ENCODE measurements around the gene WSB1.
A peak's percentile ranks its signal among the peaks of the same experiment; 100 is the strongest.

The WSB1 gene

DNA sequence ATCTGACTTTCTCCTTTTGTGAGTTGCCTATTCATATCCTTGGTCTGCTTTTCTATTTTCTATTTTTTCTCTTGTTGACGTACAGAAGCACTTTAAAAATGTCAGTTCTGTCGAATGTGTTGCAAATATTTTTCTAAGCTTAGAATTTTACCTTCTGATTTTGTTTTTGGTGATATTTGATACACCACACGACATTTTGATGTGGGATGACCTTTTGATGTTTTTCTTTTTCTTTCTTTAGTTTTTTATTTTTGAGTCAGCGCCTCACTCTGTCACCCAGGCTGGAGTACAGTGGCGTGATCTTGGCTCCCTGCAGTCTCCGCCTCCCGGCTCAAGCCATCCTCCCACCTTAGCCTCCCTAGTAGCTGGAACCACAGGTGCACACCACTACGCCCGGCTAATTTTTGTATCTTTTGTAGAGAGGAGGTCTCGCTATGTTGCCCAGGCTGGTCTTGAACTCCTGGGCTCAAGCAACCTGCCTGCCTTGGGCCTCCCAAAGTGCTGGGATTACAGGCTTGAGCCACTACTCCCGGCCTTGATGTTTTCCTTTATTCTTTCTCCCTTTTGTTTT lies 39.6 kb downstream of the WSB1 start:
- no peaks in the 10 kb centered on the region for H3K36me3 ChIP-seq (ENCODE audit: control insufficient read depth, insufficient read depth, low read length)
- no peaks in the 10 kb centered on the region for H3K4me1 ChIP-seq (ENCODE audit: control insufficient read depth, insufficient read depth, low read length)
- no peaks in the 10 kb centered on the region for H3K9me3 ChIP-seq (ENCODE audit: control insufficient read depth, low read length)
- 76 to 78% methylated on average over 11 of the region's 11 CpGs for WGBS, 2 experiments
- no peaks in the 10 kb centered on the region for H3K27me3 ChIP-seq (ENCODE audit: control insufficient read depth, insufficient read depth, low read length, poor library complexity, severe bottlenecking)
- H3K27ac ChIP-seq (ENCODE audit: insufficient read depth, low read depth, low read length, poor library complexity, severe bottlenecking): no peak overlapping the region
- peak overlapping the region; percentile 51 for H3K4me3 ChIP-seq (ENCODE audit: insufficient read depth, low read depth, low read length)

DNA sequence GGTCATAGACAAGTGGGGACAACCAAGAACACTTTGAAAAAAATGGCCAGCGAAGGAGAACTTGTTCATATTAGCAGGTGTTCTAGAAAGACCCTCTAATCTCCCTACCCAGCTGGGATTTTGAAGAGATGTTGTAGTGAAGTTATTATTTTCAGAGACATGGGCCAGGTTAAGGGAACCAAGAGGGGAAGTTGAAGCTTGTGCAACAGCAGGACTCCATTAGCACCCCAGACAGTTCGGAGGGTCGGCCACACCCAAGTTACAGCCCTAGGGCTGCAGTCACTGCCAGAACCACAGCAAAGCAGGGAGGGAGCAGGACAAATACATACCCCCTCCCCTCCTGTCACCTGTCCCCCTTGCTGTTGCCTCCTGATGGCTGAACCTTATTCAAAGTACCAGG lies 42.3 kb downstream of the WSB1 start:
- no peaks in the 10 kb centered on the region for H3K4me1 ChIP-seq (ENCODE audit: control insufficient read depth, insufficient read depth, low read length)
- WGBS, 2 experiments: 84 to 87% methylated on average over 3 of the region's 3 CpGs

DNA sequence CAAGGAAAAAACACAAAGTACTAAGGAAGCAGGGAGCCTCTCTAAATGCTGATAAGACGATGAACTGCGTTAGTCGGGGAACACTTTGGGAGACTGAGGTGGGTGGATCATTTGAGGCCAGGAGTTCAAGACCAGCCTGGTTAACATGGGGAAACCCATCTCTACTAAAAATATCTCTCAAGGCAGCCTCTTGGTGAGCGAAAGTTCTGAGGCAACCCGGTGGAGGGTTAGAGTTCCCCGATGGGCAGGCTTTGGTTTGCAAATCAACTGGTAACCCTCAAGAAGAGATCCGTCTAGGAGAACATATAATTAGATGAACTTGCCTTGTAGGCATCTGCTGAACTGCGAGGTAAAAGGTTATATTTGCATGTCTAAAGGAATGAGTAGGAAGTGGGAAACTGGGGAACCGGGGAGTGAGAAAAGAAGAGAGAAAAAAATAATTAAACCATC lies 44.6 kb downstream of the WSB1 start:
- Histone ChIP-seq H3K4me3 (ENCODE audit: insufficient read depth, low read depth, low read length) (no peak overlapping the region), H3K27me3 (ENCODE audit: control insufficient read depth, insufficient read depth, low read length, poor library complexity, severe bottlenecking) (no peaks in the 10 kb centered on the region), H3K4me1 (ENCODE audit: control insufficient read depth, insufficient read depth, low read length) (no peaks in the 10 kb centered on the region), H3K36me3 (ENCODE audit: control insufficient read depth, insufficient read depth, low read length) (no peaks in the 10 kb centered on the region), H3K9me3 (ENCODE audit: control insufficient read depth, low read length) (no peaks in the 10 kb centered on the region), H3K27ac (ENCODE audit: insufficient read depth, low read depth, low read length, poor library complexity, severe bottlenecking) (no peak overlapping the region)
- 34 to 41% methylated on average over 8 of the region's 9 CpGs for WGBS, 2 experiments

More for the DNA sequence above, 42.3 kb downstream of the WSB1 start:
- Histone ChIP-seq H3K27me3 (ENCODE audit: control insufficient read depth, insufficient read depth, low read length, poor library complexity, severe bottlenecking) (no peaks in the 10 kb centered on the region), H3K36me3 (ENCODE audit: control insufficient read depth, insufficient read depth, low read length) (no peaks in the 10 kb centered on the region), H3K27ac (ENCODE audit: insufficient read depth, low read depth, low read length, poor library complexity, severe bottlenecking) (no peak overlapping the region), H3K4me3 (ENCODE audit: insufficient read depth, low read depth, low read length) (no peak overlapping the region), H3K9me3 (ENCODE audit: control insufficient read depth, low read length) (no peaks in the 10 kb centered on the region)

DNA sequence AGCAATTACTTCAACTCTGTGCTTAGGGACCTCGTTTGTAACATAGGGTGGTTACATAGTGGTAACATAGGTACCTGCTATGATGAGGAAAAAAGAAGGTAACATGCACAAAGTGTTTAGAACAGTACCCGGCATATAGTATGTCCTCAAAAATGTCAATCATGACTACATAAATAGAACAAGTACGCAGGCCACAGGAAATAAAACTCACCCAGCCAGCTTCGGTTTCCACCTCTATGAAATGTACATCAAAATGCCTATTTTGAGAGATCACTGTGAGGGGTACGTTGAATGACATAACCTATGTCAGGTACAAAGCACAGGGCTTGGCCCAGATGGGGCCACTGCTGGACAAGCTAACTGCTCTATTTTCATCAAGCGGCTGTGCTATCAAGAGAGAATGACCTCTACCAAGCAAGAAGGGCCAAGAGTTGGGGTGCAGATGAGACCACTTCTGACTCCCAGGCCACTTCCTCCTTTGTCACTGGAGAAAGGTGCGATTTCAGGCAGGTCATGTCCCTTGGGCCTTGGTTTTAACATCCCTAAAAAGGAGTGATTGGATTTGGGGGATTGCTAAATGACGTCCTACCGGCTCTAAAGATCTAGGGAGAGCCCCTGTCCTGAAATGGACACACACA lies 45.4 kb downstream of the WSB1 start:
- Histone ChIP-seq H3K4me3 (ENCODE audit: insufficient read depth, low read depth, low read length) (no peak overlapping the region), H3K9me3 (ENCODE audit: control insufficient read depth, low read length) (no peaks in the 10 kb centered on the region), H3K27me3 (ENCODE audit: control insufficient read depth, insufficient read depth, low read length, poor library complexity, severe bottlenecking) (no peaks in the 10 kb centered on the region), H3K36me3 (ENCODE audit: control insufficient read depth, insufficient read depth, low read length) (no peaks in the 10 kb centered on the region), H3K27ac (ENCODE audit: insufficient read depth, low read depth, low read length, poor library complexity, severe bottlenecking) (no peak overlapping the region), H3K4me1 (ENCODE audit: control insufficient read depth, insufficient read depth, low read length) (no peaks in the 10 kb centered on the region)
- WGBS, 2 experiments: 90 to 91% methylated on average over 9 of the region's 9 CpGs

DNA sequence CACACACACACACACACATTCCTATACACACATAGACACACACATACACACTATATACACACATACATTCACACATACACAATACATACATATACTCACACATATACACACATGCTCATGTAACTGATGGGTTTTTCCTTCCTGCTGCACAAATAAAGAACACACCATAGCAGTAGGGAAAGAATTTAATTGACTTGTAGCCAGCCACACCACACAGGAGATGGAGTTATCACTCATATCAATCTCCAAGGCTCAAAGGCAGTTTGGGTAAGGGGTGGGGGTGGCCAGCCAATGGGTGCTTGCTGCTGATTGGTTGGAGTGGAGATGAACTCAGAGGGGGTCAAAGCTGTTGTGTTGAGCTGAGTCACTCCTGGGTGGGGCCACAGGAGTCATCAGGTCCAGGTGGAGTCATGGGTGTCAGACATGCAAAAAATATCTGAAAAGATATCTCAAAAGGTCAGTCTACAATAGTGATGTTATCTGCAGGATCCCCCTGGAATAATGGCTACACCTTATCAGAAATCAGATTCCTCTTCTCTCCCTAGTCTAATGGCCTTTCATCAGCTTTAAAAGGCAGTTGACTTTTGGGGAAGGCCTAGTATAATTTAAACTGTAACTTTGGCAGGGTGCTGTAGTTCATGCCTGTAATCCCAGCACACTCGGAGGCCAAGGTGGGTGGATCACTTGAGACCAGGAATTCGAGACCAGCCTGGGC lies 46.1 kb downstream of the WSB1 start:
- no peaks in the 10 kb centered on the region for H3K9me3 ChIP-seq (ENCODE audit: control insufficient read depth, low read length)
- H3K36me3 ChIP-seq (ENCODE audit: control insufficient read depth, insufficient read depth, low read length): no peaks in the 10 kb centered on the region
- H3K27me3 ChIP-seq (ENCODE audit: control insufficient read depth, insufficient read depth, low read length, poor library complexity, severe bottlenecking): no peaks in the 10 kb centered on the region
- no peak overlapping the region for H3K4me3 ChIP-seq (ENCODE audit: insufficient read depth, low read depth, low read length)
- H3K27ac ChIP-seq (ENCODE audit: insufficient read depth, low read depth, low read length, poor library complexity, severe bottlenecking): no peak overlapping the region
- H3K4me1 ChIP-seq (ENCODE audit: control insufficient read depth, insufficient read depth, low read length): no peaks in the 10 kb centered on the region
- 86 to 88% methylated on average over 2 of the region's 2 CpGs for WGBS, 2 experiments

DNA sequence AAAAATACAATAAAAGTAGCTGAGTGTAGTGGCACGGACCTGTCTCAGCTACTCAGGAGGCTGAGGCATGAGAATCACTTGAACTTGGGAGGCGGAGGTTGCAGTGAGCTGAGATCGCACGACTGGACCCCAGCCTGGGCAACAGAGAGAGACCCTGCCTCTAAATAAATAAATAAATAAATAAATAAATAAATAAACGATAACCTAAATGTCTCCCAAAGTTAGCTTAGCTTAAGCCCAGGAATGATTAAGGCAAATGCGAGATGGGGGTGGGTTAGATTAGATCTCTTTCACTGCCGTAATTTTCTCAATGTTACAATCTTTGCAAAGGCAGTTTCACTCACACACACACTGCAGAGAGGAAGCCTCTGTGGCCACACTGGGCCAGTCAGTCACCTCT lies 46.7 kb downstream of the WSB1 start:
- Histone ChIP-seq H3K9me3 (ENCODE audit: control insufficient read depth, low read length) (no peaks in the 10 kb centered on the region), H3K27ac (ENCODE audit: insufficient read depth, low read depth, low read length, poor library complexity, severe bottlenecking) (no peak overlapping the region), H3K36me3 (ENCODE audit: control insufficient read depth, insufficient read depth, low read length) (no peaks in the 10 kb centered on the region), H3K4me3 (ENCODE audit: insufficient read depth, low read depth, low read length) (no peak overlapping the region), H3K4me1 (ENCODE audit: control insufficient read depth, insufficient read depth, low read length) (no peaks in the 10 kb centered on the region), H3K27me3 (ENCODE audit: control insufficient read depth, insufficient read depth, low read length, poor library complexity, severe bottlenecking) (no peaks in the 10 kb centered on the region)
- 95 to 96% methylated on average over 6 to 7 of the region's 7 CpGs for WGBS, 2 experiments

DNA sequence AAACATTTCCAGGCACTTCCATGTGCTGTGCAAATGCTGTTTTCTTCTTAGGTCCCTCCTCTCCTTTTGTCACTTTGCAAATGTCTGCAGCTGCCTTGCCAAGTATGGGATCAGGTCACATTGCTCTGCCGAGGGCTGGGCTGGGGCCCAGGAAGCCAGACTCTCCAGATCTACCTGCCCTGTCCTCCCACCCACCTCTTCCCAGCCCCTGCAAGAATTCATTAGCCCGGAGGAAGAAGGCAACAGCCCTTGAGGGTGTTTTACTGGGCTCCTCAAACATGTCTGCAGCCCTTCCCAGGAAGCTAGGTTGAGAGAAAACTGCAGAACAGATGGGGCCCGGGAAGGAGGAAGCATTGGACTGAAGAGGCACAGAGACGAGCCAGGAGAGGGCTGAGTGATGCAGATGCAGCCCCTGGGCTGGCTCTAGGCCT lies 47.1 kb downstream of the WSB1 start:
- H3K4me1 ChIP-seq (ENCODE audit: control insufficient read depth, insufficient read depth, low read length): no peaks in the 10 kb centered on the region
- H3K9me3 ChIP-seq (ENCODE audit: control insufficient read depth, low read length): no peaks in the 10 kb centered on the region
- no peak overlapping the region for H3K4me3 ChIP-seq (ENCODE audit: insufficient read depth, low read depth, low read length)
- H3K36me3 ChIP-seq (ENCODE audit: control insufficient read depth, insufficient read depth, low read length): no peaks in the 10 kb centered on the region
- no peak overlapping the region for H3K27ac ChIP-seq (ENCODE audit: insufficient read depth, low read depth, low read length, poor library complexity, severe bottlenecking)
- H3K27me3 ChIP-seq (ENCODE audit: control insufficient read depth, insufficient read depth, low read length, poor library complexity, severe bottlenecking): no peaks in the 10 kb centered on the region
- whole genome bisulfite sequencing, 2 experiments: 63 to 73% methylated on average over 4 of the region's 4 CpGs

DNA sequence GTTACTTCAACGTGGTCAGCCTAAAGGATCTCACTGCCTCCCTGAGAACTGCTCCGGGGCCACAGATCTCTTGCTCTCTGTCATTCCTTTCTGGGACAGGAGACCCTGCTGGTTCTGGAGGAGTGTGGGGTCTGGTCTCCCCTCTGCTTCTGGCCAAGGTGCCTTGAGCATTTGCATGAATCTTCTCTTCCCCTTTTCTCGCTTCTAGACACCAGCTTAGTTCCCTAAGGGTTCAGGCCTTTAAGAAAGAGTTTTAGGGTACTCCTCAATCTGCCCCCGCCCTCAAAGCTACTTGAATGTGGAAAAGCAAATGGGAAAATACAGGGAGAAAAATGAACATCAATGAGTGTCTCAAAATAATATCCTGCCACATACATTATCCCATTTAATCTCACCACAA lies 48.1 kb downstream of the WSB1 start:
- Histone ChIP-seq H3K27me3 (ENCODE audit: control insufficient read depth, insufficient read depth, low read length, poor library complexity, severe bottlenecking) (no peaks in the 10 kb centered on the region), H3K9me3 (ENCODE audit: control insufficient read depth, low read length) (no peaks in the 10 kb centered on the region), H3K4me1 (ENCODE audit: control insufficient read depth, insufficient read depth, low read length) (no peaks in the 10 kb centered on the region), H3K4me3 (ENCODE audit: insufficient read depth, low read depth, low read length) (no peak overlapping the region), H3K36me3 (ENCODE audit: control insufficient read depth, insufficient read depth, low read length) (no peaks in the 10 kb centered on the region), H3K27ac (ENCODE audit: insufficient read depth, low read depth, low read length, poor library complexity, severe bottlenecking) (no peak overlapping the region)
- 85 to 89% methylated on average over 4 of the region's 4 CpGs for WGBS, 2 experiments

DNA sequence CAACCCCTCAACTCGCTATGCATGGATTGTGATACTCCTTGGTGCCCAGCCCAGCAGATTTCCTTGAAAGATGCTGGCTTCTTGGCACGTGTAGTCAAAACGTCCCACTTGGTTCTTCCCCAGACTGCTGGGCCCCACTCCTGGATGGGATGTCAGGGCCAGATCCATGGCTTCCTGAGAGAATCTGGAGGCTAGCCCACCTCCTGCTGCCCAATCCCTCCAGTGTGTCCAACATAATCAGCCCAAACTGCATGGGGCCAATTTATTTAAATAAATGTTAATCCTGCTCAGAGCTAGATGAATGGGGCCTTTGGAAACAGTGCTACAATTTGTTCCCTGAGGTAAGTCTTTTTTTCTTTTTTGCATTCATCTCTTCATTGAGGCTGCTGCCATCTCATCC lies 49.4 kb downstream of the WSB1 start:
- H3K27me3 ChIP-seq (ENCODE audit: control insufficient read depth, insufficient read depth, low read length, poor library complexity, severe bottlenecking): no peaks in the 10 kb centered on the region
- no peak overlapping the region for H3K27ac ChIP-seq (ENCODE audit: insufficient read depth, low read depth, low read length, poor library complexity, severe bottlenecking)
- no peaks in the 10 kb centered on the region for H3K9me3 ChIP-seq (ENCODE audit: control insufficient read depth, low read length)
- no peak overlapping the region for H3K4me3 ChIP-seq (ENCODE audit: insufficient read depth, low read depth, low read length)
- 87 to 91% methylated on average over 3 of the region's 3 CpGs for WGBS, 2 experiments
- no peaks in the 10 kb centered on the region for H3K36me3 ChIP-seq (ENCODE audit: control insufficient read depth, insufficient read depth, low read length)
- H3K4me1 ChIP-seq (ENCODE audit: control insufficient read depth, insufficient read depth, low read length): no peaks in the 10 kb centered on the region

DNA sequence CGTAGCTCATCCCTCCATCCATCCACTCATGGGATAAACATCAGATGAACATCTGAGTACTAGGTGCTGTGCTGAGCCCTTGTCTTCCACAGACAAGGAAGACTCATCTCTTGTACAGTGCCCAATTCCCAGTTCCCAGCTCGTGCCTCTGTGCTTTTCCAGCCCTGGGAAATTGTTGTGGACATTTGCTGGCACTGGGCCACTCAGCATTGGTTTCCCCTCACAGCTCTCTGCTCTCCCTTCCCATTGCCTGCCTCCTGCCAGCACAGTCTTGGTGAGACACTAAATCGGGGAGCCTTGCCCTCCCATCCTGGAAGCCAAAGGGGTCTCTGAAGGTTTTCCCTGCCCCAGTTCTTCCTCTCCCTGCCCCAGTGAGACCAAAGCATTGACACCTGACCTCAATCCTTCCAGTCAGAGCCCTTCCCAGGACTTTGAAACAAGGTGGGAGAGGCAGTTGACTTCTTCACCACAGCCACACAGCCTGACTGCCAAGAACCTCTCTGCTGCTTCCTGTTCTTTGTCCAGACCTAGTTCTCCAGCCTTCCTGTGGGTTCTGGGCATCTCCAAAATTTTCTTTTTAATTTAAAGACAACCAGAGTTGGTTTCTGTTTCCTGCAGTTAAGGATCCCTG lies 50.2 kb downstream of the WSB1 start:
- WGBS, 2 experiments: 83 to 90% methylated on average over 3 of the region's 3 CpGs

More for the DNA sequence above, 50.2 kb downstream of the WSB1 start:
- H3K27me3 ChIP-seq (ENCODE audit: control insufficient read depth, insufficient read depth, low read length, poor library complexity, severe bottlenecking): no peaks in the 10 kb centered on the region
- H3K4me1 ChIP-seq (ENCODE audit: control insufficient read depth, insufficient read depth, low read length): no peaks in the 10 kb centered on the region
- H3K27ac ChIP-seq (ENCODE audit: insufficient read depth, low read depth, low read length, poor library complexity, severe bottlenecking): no peak overlapping the region
- no peak overlapping the region for H3K4me3 ChIP-seq (ENCODE audit: insufficient read depth, low read depth, low read length)
- H3K9me3 ChIP-seq (ENCODE audit: control insufficient read depth, low read length): no peaks in the 10 kb centered on the region
- no peaks in the 10 kb centered on the region for H3K36me3 ChIP-seq (ENCODE audit: control insufficient read depth, insufficient read depth, low read length)

Data from ectodermal cell (in vitro differentiated cells).